Measurements from ENCODE around the gene TSSK3. TPM values are rescaled to one million over a fixed set of nuclear protein-coding genes. Genes with fewer than 3 reads are reported as not detected.

Gene TSSK3
- total RNA-seq, 4 donors from 2014 or later: 1.3 to 1.4 TPM; not detected in 2

DNA sequence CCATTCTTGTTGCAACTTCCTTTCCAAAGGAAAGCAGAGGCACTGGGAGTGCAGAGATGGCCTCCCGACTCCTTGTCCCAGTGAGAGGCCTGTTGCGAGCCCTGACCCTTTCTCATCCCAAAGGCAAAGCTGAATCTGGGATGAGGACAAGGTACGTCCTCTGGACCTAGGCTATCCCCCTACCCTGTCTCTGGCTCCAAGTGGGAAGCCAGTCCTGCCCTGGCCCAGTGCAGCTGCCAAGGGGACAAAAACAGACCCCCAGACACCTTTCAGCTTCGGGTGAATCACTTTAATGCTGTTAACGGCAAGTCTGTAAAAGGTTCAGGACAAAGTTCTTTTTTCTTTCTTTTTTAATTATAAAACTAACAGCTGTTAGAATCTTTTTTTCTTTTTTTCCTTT is 2.5 kb downstream of the TSSK3 start:
- in situ Hi-C loops (cut with MboI; ENCODE audit: low pct_ligation_motif_present in 1 of 4, low pct_unique_long_range_greater_than_20kb in 1 of 4, low sequenced_read_pairs in 3 of 4) (no loop called here), intact Hi-C loops (cut with DNase I; ENCODE audit: low total_unique reads) (no loop called here)
- no peak overlapping the region for H3K4me3 ChIP-seq
- TF ChIP-seq POLR2A (IDR thresholded peaks at IDR 0.05): no peak
- peaks cover 0 to 45% (median 11%) of the 10 kb centered on the region in 4 donors for H3K36me3 ChIP-seq
- no peaks in the 10 kb centered on the region for H3K9me3 ChIP-seq
- no peak overlapping the region for H3K27ac ChIP-seq
- H3K27me3 ChIP-seq: no peaks in the 10 kb centered on the region
- peaks cover 14 to 17% (median 15%) of the 10 kb centered on the region in 4 donors for H3K4me1 ChIP-seq
- no peak for DNase-seq
- WGBS, 2 donors (ENCODE audit: low coverage in 1 of 2): 84 to 100% methylated on average over 2 to 5 of the region's 5 CpGs

DNA sequence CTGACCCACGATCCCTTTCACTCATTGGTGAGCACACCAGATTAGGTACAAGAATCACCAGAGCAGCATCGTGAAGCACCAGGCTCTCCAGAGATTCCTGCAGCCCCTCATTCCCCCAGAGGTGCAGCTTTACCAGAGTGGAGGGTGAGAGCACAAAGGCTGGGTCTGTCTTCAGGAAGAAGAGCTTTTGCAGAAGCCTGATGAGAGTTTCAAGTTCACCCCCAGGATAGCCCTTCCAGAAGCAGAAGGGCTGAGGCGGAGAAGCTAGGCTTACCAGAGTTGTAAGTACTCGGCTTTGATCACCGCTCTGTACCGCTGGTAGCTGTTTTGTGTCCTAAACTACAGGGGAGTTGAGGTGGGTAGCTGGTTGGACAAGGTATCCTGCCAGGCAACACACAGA is 3.1 kb downstream of the TSSK3 start:
- H3K9me3 ChIP-seq: no peaks in the 10 kb centered on the region
- in situ Hi-C loops (cut with MboI; ENCODE audit: low pct_ligation_motif_present in 1 of 4, low pct_unique_long_range_greater_than_20kb in 1 of 4, low sequenced_read_pairs in 3 of 4): no loop called here
- H3K36me3 ChIP-seq: peaks cover 0 to 49% (median 13%) of the 10 kb centered on the region in 4 donors
- TF ChIP-seq, protein P1, sequence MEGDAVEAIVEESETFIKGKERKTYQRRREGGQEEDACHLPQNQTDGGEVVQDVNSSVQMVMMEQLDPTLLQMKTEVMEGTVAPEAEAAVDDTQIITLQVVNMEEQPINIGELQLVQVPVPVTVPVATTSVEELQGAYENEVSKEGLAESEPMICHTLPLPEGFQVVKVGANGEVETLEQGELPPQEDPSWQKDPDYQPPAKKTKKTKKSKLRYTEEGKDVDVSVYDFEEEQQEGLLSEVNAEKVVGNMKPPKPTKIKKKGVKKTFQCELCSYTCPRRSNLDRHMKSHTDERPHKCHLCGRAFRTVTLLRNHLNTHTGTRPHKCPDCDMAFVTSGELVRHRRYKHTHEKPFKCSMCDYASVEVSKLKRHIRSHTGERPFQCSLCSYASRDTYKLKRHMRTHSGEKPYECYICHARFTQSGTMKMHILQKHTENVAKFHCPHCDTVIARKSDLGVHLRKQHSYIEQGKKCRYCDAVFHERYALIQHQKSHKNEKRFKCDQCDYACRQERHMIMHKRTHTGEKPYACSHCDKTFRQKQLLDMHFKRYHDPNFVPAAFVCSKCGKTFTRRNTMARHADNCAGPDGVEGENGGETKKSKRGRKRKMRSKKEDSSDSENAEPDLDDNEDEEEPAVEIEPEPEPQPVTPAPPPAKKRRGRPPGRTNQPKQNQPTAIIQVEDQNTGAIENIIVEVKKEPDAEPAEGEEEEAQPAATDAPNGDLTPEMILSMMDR (IDR thresholded peaks at IDR 0.05): no peak
- TF ChIP-seq EP300 (IDR thresholded peaks at IDR 0.05; ENCODE audit: low read depth) (no peak), POLR2A (IDR thresholded peaks at IDR 0.05) (no peak), POLR2AphosphoS5 (IDR thresholded peaks at IDR 0.05) (no peak)
- no peak overlapping the region for H3K4me3 ChIP-seq
- no peak for DNase-seq
- WGBS, 2 donors (ENCODE audit: low coverage in 1 of 2): 71 to 83% methylated on average over 1 to 6 of the region's 6 CpGs
- intact Hi-C loops (cut with DNase I; ENCODE audit: low total_unique reads): no loop called here
- no peaks in the 10 kb centered on the region for H3K27me3 ChIP-seq
- peaks cover 14 to 17% (median 15%) of the 10 kb centered on the region in 4 donors for H3K4me1 ChIP-seq
- no peak overlapping the region for H3K27ac ChIP-seq

DNA sequence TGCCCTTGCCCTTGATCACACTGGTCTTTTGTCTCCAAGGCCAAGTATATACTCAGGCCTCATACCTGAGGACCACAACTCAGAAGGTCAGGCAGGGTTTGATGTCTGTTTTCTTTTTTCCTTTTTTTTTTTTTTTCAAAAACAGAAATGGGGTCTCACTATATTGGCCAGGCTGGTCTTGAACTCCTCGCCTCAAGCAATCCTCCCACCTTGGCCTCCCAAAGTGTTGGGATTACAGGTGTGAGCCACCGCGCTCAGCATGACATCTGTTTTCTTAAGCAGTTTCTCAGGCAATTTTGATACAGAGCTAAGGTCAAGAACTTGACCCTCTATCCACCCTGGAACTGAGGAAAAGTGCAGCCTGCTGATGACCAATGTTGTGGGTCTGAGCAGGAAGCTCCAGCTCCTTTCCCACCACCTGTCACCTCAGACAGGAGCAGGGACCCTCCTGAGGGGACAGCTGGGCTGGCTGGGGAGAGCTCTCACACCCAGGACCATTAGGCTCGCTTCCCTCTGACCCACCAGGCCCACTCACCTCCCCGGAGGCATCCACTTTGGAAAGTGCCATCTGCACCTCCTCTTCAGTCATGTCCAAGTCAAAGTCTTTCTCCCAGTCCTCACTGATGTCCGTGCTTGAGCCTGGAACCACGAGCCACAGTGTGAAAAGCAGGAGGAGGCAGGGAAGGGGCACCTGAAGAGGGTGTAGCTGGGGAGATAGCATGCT is 5.7 kb downstream of the TSSK3 start:
- H3K36me3 ChIP-seq: peaks cover 0 to 57% (median 23%) of the 10 kb centered on the region in 4 donors
- H3K27ac ChIP-seq: no peak overlapping the region
- no peak for DNase-seq
- no peaks in the 10 kb centered on the region for H3K27me3 ChIP-seq
- no peaks in the 10 kb centered on the region for H3K9me3 ChIP-seq
- in situ Hi-C loops (cut with MboI; ENCODE audit: low pct_ligation_motif_present in 1 of 4, low pct_unique_long_range_greater_than_20kb in 1 of 4, low sequenced_read_pairs in 3 of 4) (no loop called here), intact Hi-C loops (cut with DNase I; ENCODE audit: low total_unique reads) (no loop called here)
- TF ChIP-seq EP300 (IDR thresholded peaks at IDR 0.05; ENCODE audit: low read depth) (no peak), POLR2A (IDR thresholded peaks at IDR 0.05) (no peak), POLR2AphosphoS5 (IDR thresholded peaks at IDR 0.05) (no peak)
- TF ChIP-seq, protein P1 (IDR thresholded peaks at IDR 0.05): no peak
- H3K4me1 ChIP-seq: no peaks in the 10 kb centered on the region
- WGBS, 2 donors (ENCODE audit: low coverage in 1 of 2): 80 to 97% methylated on average over 3 to 7 of the region's 7 CpGs
- no peak overlapping the region for H3K4me3 ChIP-seq

DNA sequence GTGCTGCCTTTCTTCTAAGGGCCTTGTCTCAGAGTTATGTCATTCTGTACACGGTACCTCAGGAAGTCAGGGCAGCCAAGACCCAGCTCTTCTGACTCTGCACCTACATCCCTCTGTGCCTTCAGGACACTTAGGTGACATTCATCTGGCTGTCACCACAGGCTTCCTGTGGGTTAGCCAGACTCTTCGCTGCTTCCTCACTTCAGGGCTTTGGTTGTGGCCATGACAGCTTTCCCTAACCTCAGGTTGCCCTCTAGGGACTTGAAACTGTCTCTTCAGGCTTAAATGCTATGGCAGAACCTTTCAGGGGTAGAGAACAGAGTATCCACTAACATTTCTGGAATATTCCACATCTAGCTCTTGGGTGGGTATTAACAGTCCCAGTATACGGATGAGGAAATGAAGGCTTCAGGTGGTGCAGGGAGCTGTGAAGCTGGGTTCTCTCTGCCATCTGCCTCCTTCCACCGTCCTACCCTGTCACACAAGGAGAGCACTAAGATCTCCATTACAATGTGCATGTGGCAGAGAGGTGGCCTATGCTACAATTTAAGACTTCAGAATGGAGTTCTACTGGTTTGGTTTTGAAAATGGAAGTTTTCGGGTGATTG is 9.9 kb downstream of the TSSK3 start:
- 84 to 100% methylated on average over 1 to 5 of the region's 5 CpGs for WGBS, 2 donors (ENCODE audit: low coverage in 1 of 2)
- Histone ChIP-seq H3K4me3 (no peak overlapping the region), H3K27ac (no peak overlapping the region), H3K4me1 (no peaks in the 10 kb centered on the region), H3K36me3 (peaks cover 0 to 73% (median 36%) of the 10 kb centered on the region in 4 donors), H3K27me3 (no peaks in the 10 kb centered on the region), H3K9me3 (no peaks in the 10 kb centered on the region)
- in situ Hi-C loops (cut with MboI; ENCODE audit: low pct_ligation_motif_present in 1 of 4, low pct_unique_long_range_greater_than_20kb in 1 of 4, low sequenced_read_pairs in 3 of 4) (no loop called here), intact Hi-C loops (cut with DNase I; ENCODE audit: low total_unique reads) (no loop called here)
- DNase-seq: no peak
- TF ChIP-seq EP300 (IDR thresholded peaks at IDR 0.05; ENCODE audit: low read depth) (no peak), POLR2AphosphoS5 (IDR thresholded peaks at IDR 0.05) (no peak), POLR2A (IDR thresholded peaks at IDR 0.05) (no peak)
- TF ChIP-seq, protein P1 (IDR thresholded peaks at IDR 0.05): no peak

Data from transverse colon (tissue), 4 donors.